GM12878 (cell line): ENCODE data around the gene HOXD3. TPM values are rescaled to one million over a fixed set of nuclear protein-coding genes. Genes with fewer than 3 reads are reported as not detected.

Source experiments
- ATAC-seq: fragments of 200-7000 bp; cut with Tn5 transposase; 3 replicates; pipeline ENCODE4 v1.9.1; 2020; ENCODE audit warnings: mild to moderate bottlenecking, moderate library complexity
- BruUV-seq: library from RNA; stranded (reverse); fragments of 400-500 nt; replicated peaks from 2 replicates; lab custom pipeline; 2021; lab: Mats Ljungman, UMichigan
- CTCF ChIA-PET: fragments of 300-600 bp; sonication (Branson Sonifier 250); formaldehyde crosslinking; extraction: SDS; loops from one replicate; lab custom pipeline; 2021; ENCODE audit warnings: inconsistent platforms; lab: Yijun Ruan, JAX
- POLR2A ChIA-PET: fragments of 350-600 bp; formaldehyde crosslinking; extraction: SDS; loops from one replicate; lab custom pipeline; 2021; ENCODE audit warnings: inconsistent platforms; lab: Charles Lee
- RAD21 ChIA-PET: fragments of 300-600 bp; sonication (Branson Sonifier 250); formaldehyde crosslinking; loops from one replicate; lab custom pipeline; 2023; ENCODE audit warnings: antibody characterized with exemption; ENCODE audit not compliant: unreplicated experiment; lab: Charles Lee
- SMC1A ChIA-PET: fragments of 300-600 bp; sonication (Branson Sonifier 250); formaldehyde crosslinking; loops from one replicate; lab custom pipeline; 2023; ENCODE audit not compliant: unreplicated experiment, uncharacterized antibody; lab: Charles Lee
- DNase-seq: peaks from one replicate; pipeline ENCODE4 v3.0.0-alpha.2; 2011; ENCODE audit warnings: low read depth, low spot score
- FAIRE-seq: peaks from 3 replicates; lab custom pipeline; 2011; peaks lifted over from hg19 to GRCh38; lab: Jason Lieb, UNC
- H2AFZ ChIP-seq: 2 replicates; pipeline ENCODE4 v1.6.0; 2011; ENCODE audit warnings: low read depth, low read length, control low read depth; ENCODE audit not compliant: control insufficient read depth
- H3K27ac ChIP-seq: 2 replicates; pipeline ENCODE4 v1.5.1; 2011; ENCODE audit warnings: control low read depth; ENCODE audit not compliant: control insufficient read depth, insufficient read depth
- H3K27me3 ChIP-seq, 2 experiments: replicated peaks in 1 of 2; 2 replicates each; pipeline versions ENCODE4 v1.6.0 to v1.6.1; 2011; ENCODE audit warnings: low read length in 1 of 2; ENCODE audit not compliant: control insufficient read depth in 2 of 2, insufficient read depth in 2 of 2
- H3K36me3 ChIP-seq, 2 experiments: 2 replicates each; pipeline ENCODE4 v1.5.1; 2011; ENCODE audit warnings: low read length in 1 of 2; ENCODE audit not compliant: control insufficient read depth in 2 of 2, insufficient read depth in 2 of 2
- H3K4me1 ChIP-seq: 2 replicates; pipeline ENCODE4 v1.6.1; 2011; ENCODE audit warnings: mild to moderate bottlenecking, low read length, moderate library complexity, mixed read lengths; ENCODE audit not compliant: control insufficient read depth, insufficient read depth
- H3K4me2 ChIP-seq: 2 replicates; pipeline ENCODE4 v1.6.0; 2011; ENCODE audit warnings: control low read depth; ENCODE audit not compliant: control insufficient read depth, insufficient read depth
- H3K4me3 ChIP-seq: fragments of 200-600 bp; sonication (generic); 2 replicates; pipeline ENCODE4 v1.5.1; 2016
- H3K79me2 ChIP-seq: 2 replicates; pipeline ENCODE4 v1.6.0; 2011; ENCODE audit warnings: low read length; ENCODE audit not compliant: control insufficient read depth, insufficient read depth
- H3K9ac ChIP-seq: 2 replicates; pipeline ENCODE4 v1.8.0; 2011; ENCODE audit warnings: low read length, control low read depth, mixed read lengths; ENCODE audit not compliant: control insufficient read depth, insufficient read depth
- H3K9me3 ChIP-seq: replicated peaks from 3 replicates; pipeline ENCODE4 v1.5.1; 2011; ENCODE audit warnings: mild to moderate bottlenecking, low read length; ENCODE audit not compliant: control insufficient read depth, insufficient read depth
- H4K20me1 ChIP-seq: 2 replicates; pipeline ENCODE4 v1.6.0; 2011; ENCODE audit not compliant: control insufficient read depth, insufficient read depth
- HDAC6 ChIP-seq: fragments of 200-600 bp; sonication (generic); IDR thresholded peaks from one replicate; pipeline ENCODE4 v1.8.0; 2017; ENCODE audit warnings: antibody characterized with exemption; ENCODE audit not compliant: unreplicated experiment
- IKZF2 ChIP-seq, 2 experiments: fragments of 450-650 bp; IDR thresholded peaks; 2 replicates each; pipeline ENCODE4 v1.6.1; 2017; ENCODE audit warnings: mild to moderate bottlenecking in 2 of 2, moderate library complexity in 2 of 2
- KAT2A ChIP-seq: conservative IDR thresholded peaks from 2 replicates; pipeline ENCODE4 v1.6.1; 2011; ENCODE audit warnings: low read depth, low read length; ENCODE audit not compliant: control insufficient read depth
- NFXL1 ChIP-seq: fragments of 450-650 bp; IDR thresholded peaks from 2 replicates; pipeline ENCODE4 v1.6.1; 2017; ENCODE audit warnings: antibody characterized with exemption, mild to moderate bottlenecking, borderline replicate concordance
- RFX5 ChIP-seq: IDR thresholded peaks from 2 replicates; pipeline ENCODE4 v1.6.1; 2011; ENCODE audit warnings: low read depth, low read length, improper control_type of control experiment
- SPI1 ChIP-seq: IDR thresholded peaks from 2 replicates; pipeline ENCODE4 v1.6.1; 2011; ENCODE audit warnings: low read depth, mild to moderate bottlenecking, low read length, moderate library complexity, borderline replicate concordance; ENCODE audit not compliant: insufficient read depth
- YY1 ChIP-seq: IDR thresholded peaks from 2 replicates; pipeline ENCODE4 v1.6.1; 2011; ENCODE audit warnings: low read depth, mild to moderate bottlenecking, low read length
- WGBS: methylation state at CpG from one replicate; pipeline ENCODE4 v1.1.6; 2016; ENCODE audit warnings: low lambda C conversion rate; ENCODE audit not compliant: insufficient replicate concordance, insufficient coverage; ENCODE audit errors: missing lambda C conversion rate; 5-methylcytosine and 5-hydroxymethylcytosine counted together
- in situ Hi-C: fragments of 300-500 bp; cut with MboI; formaldehyde crosslinking; loops from 9 replicates; pipeline ENCODE4 v1.14.3; 2018; ENCODE audit warnings: mixed read lengths
- intact Hi-C: fragments of 100-400 bp; cut with micrococcal nuclease; formaldehyde crosslinking; loops from one replicate; pipeline ENCODE4 v1.14.2; 2022; ENCODE audit not compliant: unreplicated experiment
- polyA plus RNA-seq, 11 experiments: library from polyadenylated mRNA; depleted of rRNA in 4 of 11; unstranded in 6 of 11; stranded (reverse) in 5 of 11; fragments of >200 nt; fragmentation: Nextera tagmentation in 4 of 11; fragmentation: Illumina TruSeq in 1 of 11; extraction: Ambion mirVana in 4 of 11; extraction: Trizol in 1 of 11; gene quantifications; 1 replicate in 1 of 11; 2 replicates in 10 of 11; pipeline versions ENCODE4 v1.2.1 to v1.2.3, GENCODE V29; 2011 to 2016; ENCODE audit warnings: inconsistent platforms in 2 of 11, missing spikeins in 2 of 11, low read depth in 1 of 11
- total RNA-seq, 4 experiments: library from RNA; depleted of rRNA in 3 of 4; stranded (reverse); fragments of >200 nt in 3 of 4; fragmentation: Illumina TruSeq in 1 of 4; extraction: Trizol in 1 of 4; gene quantifications; 2 replicates each; pipeline versions ENCODE4 v1.2.1 to v1.2.3, GENCODE V29; 2013 to 2021
- TF ChIP-seq, protein P1 (sequence below): fragments of 450-650 bp; IDR thresholded peaks from 2 replicates; pipeline ENCODE4 v1.6.1; 2018; ENCODE audit warnings: mild to moderate bottlenecking, low read depth, moderate library complexity; ENCODE audit not compliant: partially characterized antibody

HOXD3 gene
- total and polyA plus RNA-seq, 10 of the 15 experiments (the other 5 are each of a cell fraction or from before 2014, with no cell fraction given): not detected

- TF ChIP-seq, protein P1, sequence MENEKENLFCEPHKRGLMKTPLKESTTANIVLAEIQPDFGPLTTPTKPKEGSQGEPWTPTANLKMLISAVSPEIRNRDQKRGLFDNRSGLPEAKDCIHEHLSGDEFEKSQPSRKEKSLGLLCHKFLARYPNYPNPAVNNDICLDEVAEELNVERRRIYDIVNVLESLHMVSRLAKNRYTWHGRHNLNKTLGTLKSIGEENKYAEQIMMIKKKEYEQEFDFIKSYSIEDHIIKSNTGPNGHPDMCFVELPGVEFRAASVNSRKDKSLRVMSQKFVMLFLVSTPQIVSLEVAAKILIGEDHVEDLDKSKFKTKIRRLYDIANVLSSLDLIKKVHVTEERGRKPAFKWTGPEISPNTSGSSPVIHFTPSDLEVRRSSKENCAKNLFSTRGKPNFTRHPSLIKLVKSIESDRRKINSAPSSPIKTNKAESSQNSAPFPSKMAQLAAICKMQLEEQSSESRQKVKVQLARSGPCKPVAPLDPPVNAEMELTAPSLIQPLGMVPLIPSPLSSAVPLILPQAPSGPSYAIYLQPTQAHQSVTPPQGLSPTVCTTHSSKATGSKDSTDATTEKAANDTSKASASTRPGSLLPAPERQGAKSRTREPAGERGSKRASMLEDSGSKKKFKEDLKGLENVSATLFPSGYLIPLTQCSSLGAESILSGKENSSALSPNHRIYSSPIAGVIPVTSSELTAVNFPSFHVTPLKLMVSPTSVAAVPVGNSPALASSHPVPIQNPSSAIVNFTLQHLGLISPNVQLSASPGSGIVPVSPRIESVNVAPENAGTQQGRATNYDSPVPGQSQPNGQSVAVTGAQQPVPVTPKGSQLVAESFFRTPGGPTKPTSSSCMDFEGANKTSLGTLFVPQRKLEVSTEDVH: no peak
- TF ChIP-seq RFX5 (peak; percentile 46; the same call in 1 of the 2 replicates), KAT2A (no peak), YY1 (peak; percentile 59; the same call in 1 of the 2 replicates), IKZF2 (IDR thresholded peaks at IDR 0.05) (peak in 1 of 2 experiments; percentile 20; a peak in 2 of 4 replicates), HDAC6 (no peak), NFXL1 (no peak)
Measured at GRCh38 chr2:176140513-176141317, 16.4 kb upstream of the HOXD3 start (continued).

DNA sequence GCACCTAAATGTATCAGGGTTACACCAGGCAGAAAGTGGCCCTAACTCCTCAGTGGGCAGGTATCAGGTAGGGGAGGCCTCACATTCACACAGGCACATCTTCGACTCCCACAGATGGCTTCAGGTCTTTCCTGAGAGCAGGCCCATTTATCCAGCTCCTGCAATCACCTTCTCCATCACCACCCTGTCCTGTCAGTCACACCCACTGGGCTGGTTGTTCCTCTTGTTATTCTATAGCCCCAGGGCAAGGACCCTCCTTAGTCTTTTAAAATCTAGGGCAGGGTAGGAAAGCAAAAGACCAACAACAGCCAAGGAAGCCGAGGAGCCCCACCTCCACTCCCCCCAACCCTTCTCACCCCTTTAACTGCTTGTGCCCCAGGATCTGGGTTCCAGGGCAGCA, 14.8 kb upstream of the HOXD3 start:
- TF ChIP-seq SPI1 (no peak), YY1 (no peak), KAT2A (no peak)
- CTCF ChIA-PET: interaction anchor here (0.5 to 8.6 kb wide), 7 partner anchors 312 to 1007 kb away, joined by 3 to 157 read pairs (median 12); no protein-coding TSS in a partner anchor
- Histone ChIP-seq H3K79me2 (no peaks in the 10 kb centered on the region), H2AFZ (no peak overlapping the region), H3K4me3 (no peak overlapping the region), H3K27ac (no peak overlapping the region), H3K9me3 (no peaks in the 10 kb centered on the region; the same call in 2 of the 3 replicates), H3K36me3 (no peaks in the 10 kb centered on the region), H3K4me1 (no peaks in the 10 kb centered on the region), H3K9ac (no peak overlapping the region), H3K4me2 (no peak overlapping the region), H3K27me3 (peaks cover 4 to 17% of the 10 kb centered on the region in 2 experiments), H4K20me1 (no peaks in the 10 kb centered on the region)
- intact Hi-C loops: loop anchor here (5.0 kb wide), 2 partner anchors 240 to 1005 kb away; no protein-coding TSS in a partner anchor
- RAD21 ChIA-PET: interaction anchor here (1.3 to 5.9 kb wide), 3 partner anchors 313 to 510 kb away, joined by 3 to 103 read pairs (median 16); no protein-coding TSS in a partner anchor
- FAIRE-seq (no peak), ATAC-seq (no peak), DNase-seq (no peak)
- 23% methylated on average over 2 of the region's 2 CpGs for WGBS
- BruUV-seq: no TSS peak
- POLR2A ChIA-PET: no interaction called here
- in situ Hi-C loops: loop anchor here (5.0 to 25.0 kb wide), 3 partner anchors 315 to 1195 kb away; no protein-coding TSS in a partner anchor
- SMC1A ChIA-PET: interaction anchor here (1.4 to 4.6 kb wide), 3 partner anchors 10 to 412 kb away, joined by 4 to 34 read pairs (median 25); no protein-coding TSS in a partner anchor
